Heart left ventricle (tissue), 13 donors: ENCODE measurements around the gene LIF.

Experiments
- CTCF ChIP-seq, 12 donors: fragments of 200-600 bp; sonication (generic) in 4 of 12; IDR thresholded peaks; one replicate each; pipeline versions ENCODE4 v1.5.0 to v1.8.0; 2018 to 2022; ENCODE audit warnings: antibody characterized with exemption in 12 of 12, mild to moderate bottlenecking in 5 of 12
- POLR2A ChIP-seq, 2 donors: fragments of 450-650 bp; IDR thresholded peaks; one replicate each; pipeline ENCODE4 v1.6.1; 2017; ENCODE audit warnings: antibody characterized with exemption in 2 of 2, mild to moderate bottlenecking in 2 of 2, moderate library complexity in 2 of 2
- donor health status: ischemic (EF 13 %, LVEDD 7.1; RV severe dilation, severe dysfunction).
- donor health status: DM: no; HTN: yes; CAD: no.
- donor health status: DM: no; HTN: no; CAD: no.
- donor health status: ischemic (EF 25% LVEDD 6.9; RV normal size, moderate dysfunction).
- donor health status: ischemic (EF 25% LVEDD 5.7; RV mildly dilated, moderate dysfunction).
- donor health status: ischemic (EF 35%, LVEDD 5.7; RV mildly dilated, moderate dysfunction).
- donor health status: nonischemic (EF 11% LVEDD 7.7; RV severe dilation, severe dysfunction).
- donor health status: DM: yes; HTN: yes; CAD: no.
- donor health status: PGD.
- donor health status: ischemic (EF 29% LVEDD 5.4; RV normal size, mild dysfunction).
- donor health status: nonischemic (EF 23%, LVEDD 6.1; RV moderate dilation, normal function).

- no peak for TF ChIP-seq POLR2A (IDR thresholded peaks at IDR 0.05)
- no peak for TF ChIP-seq CTCF (IDR thresholded peaks at IDR 0.05)
Observed at GRCh38 chr22:30233582-30233981, 13.0 kb downstream of the LIF start.
